Aorta (tissue), 5 donors: ENCODE results near the gene LRIG1. TPM values are rescaled to one million over a fixed set of nuclear protein-coding genes. Genes with fewer than 3 reads are reported as not detected.

Source experiments
- ATAC-seq: fragments of 200-7000 bp; cut with Tn5 transposase; one replicate; pipeline ENCODE4 v1.9.1; 2022; ENCODE audit warnings: moderate library complexity; ENCODE audit not compliant: low FRiP score
- DNase-seq, 2 donors: peaks; one replicate each; pipeline ENCODE4 v3.0.0-alpha.2; 2020
- H3K27ac ChIP-seq, 2 donors: one replicate each; pipeline ENCODE4 v1.5.1; 2013; ENCODE audit warnings: low read length in 2 of 2, mild to moderate bottlenecking in 2 of 2, moderate library complexity in 2 of 2, control low read depth in 1 of 2, inconsistent platforms in 1 of 2, low read depth in 1 of 2
- H3K27me3 ChIP-seq, 2 donors: one replicate each; pipeline ENCODE4 v1.6.1; 2013; ENCODE audit warnings: control low read depth in 1 of 2, low read length in 1 of 2, mild to moderate bottlenecking in 1 of 2, moderate library complexity in 1 of 2; ENCODE audit not compliant: insufficient read depth in 2 of 2, control insufficient read depth in 1 of 2
- H3K36me3 ChIP-seq, 2 donors: one replicate each; pipeline ENCODE4 v1.6.1; 2013; ENCODE audit warnings: control low read depth in 1 of 2, low read length in 1 of 2, mild to moderate bottlenecking in 1 of 2; ENCODE audit not compliant: insufficient read depth in 2 of 2, control insufficient read depth in 1 of 2
- H3K4me1 ChIP-seq, 2 donors: one replicate each; pipeline ENCODE4 v1.6.1; 2013; ENCODE audit warnings: low read length in 2 of 2, control low read depth in 1 of 2, mild to moderate bottlenecking in 1 of 2, moderate library complexity in 1 of 2; ENCODE audit not compliant: insufficient read depth in 2 of 2, control insufficient read depth in 1 of 2
- H3K4me3 ChIP-seq, 2 donors: one replicate each; pipeline ENCODE4 v1.5.1; 2013; ENCODE audit warnings: low read length in 2 of 2, control low read depth in 1 of 2, mild to moderate bottlenecking in 1 of 2
- H3K9me3 ChIP-seq: one replicate; pipeline ENCODE4 v1.6.1; 2013; ENCODE audit warnings: mild to moderate bottlenecking, low read length; ENCODE audit not compliant: control insufficient read depth
- WGBS, 2 donors: extraction: QIAGEN DNeasy Blood & Tissue Kit; methylation state at CpG; one replicate each; pipeline ENCODE4 v1.1.7; 2013; 5-methylcytosine and 5-hydroxymethylcytosine counted together
- intact Hi-C, 2 donors: fragments of 100-400 bp; cut with DNase I; formaldehyde crosslinking; loops; one replicate each; pipeline versions ENCODE4 v1.14.2 to v1.15.0; 2022
- polyA plus RNA-seq, 2 donors: library from polyadenylated mRNA; stranded (reverse); fragments of 200-250 nt; gene quantifications; one replicate each; pipeline ENCODE4 v1.2.3, GENCODE V29; 2013
- total RNA-seq, 2 donors: library from RNA; stranded (reverse); fragmentation: NEBNext Ultra II Directional; extraction: Animal tissue kit (Norgen Biotek cat#: 25700); gene quantifications; one replicate each; pipeline ENCODE4 v1.2.1, GENCODE V29; 2021
- donor health status: healthy with polysubstance abuse.
- donor health status: Bipolar disorder and iron deficiency.
- donor health status: DM: no; HTN: no; CAD: no.
- donor health status: DM: no; HTN: no; CAD: no.
- donor health status: DM: yes; HTN: yes; CAD: no.

The LRIG1 gene
- total and polyA plus RNA-seq, 4 donors: 15.0 to 115 (median 68.9) TPM

GRCh38 chr3:66517241-66517640 is 16.4 kb upstream of the LRIG1 start:
- H3K27ac ChIP-seq: no peak overlapping the region
- no peak overlapping the region for H3K4me3 ChIP-seq
- WGBS, 2 donors: 79 to 81% methylated on average over 2 of the region's 2 CpGs
- intact Hi-C loops: no loop called here
- no peaks in the 10 kb centered on the region for H3K9me3 ChIP-seq
- H3K27me3 ChIP-seq: no peaks in the 10 kb centered on the region
- H3K4me1 ChIP-seq: no peaks in the 10 kb centered on the region
- no peaks in the 10 kb centered on the region for H3K36me3 ChIP-seq
- DNase-seq (no peak), ATAC-seq (no peak)

GRCh38 chr3:66508461-66508860 is 7.6 kb upstream of the LRIG1 start:
- H3K9me3 ChIP-seq: no peaks in the 10 kb centered on the region
- H3K4me3 ChIP-seq: no peak overlapping the region
- no peak overlapping the region for H3K27ac ChIP-seq
- ATAC-seq (no peak), DNase-seq (no peak)
- H3K27me3 ChIP-seq: no peaks in the 10 kb centered on the region
- no peaks in the 10 kb centered on the region for H3K4me1 ChIP-seq
- H3K36me3 ChIP-seq: no peaks in the 10 kb centered on the region
- intact Hi-C loops: loop anchor here (5.0 to 10.0 kb wide), 3 partner anchors 64 to 306 kb away; no protein-coding TSS in a partner anchor
- 82 to 83% methylated on average over 7 of the region's 7 CpGs for WGBS, 2 donors

GRCh38 chr3:66507423-66508260 is 6.8 kb upstream of the LRIG1 start:
- 84 to 89% methylated on average over 8 of the region's 8 CpGs for WGBS, 2 donors
- H3K9me3 ChIP-seq: no peaks in the 10 kb centered on the region
- DNase-seq (no peak), ATAC-seq (no peak)
- H3K36me3 ChIP-seq: no peaks in the 10 kb centered on the region
- no peaks in the 10 kb centered on the region for H3K27me3 ChIP-seq
- no peaks in the 10 kb centered on the region for H3K4me1 ChIP-seq
- H3K4me3 ChIP-seq: no peak overlapping the region
- intact Hi-C loops: loop anchor here (5.0 to 10.0 kb wide), 3 partner anchors 65 to 307 kb away; no protein-coding TSS in a partner anchor
- no peak overlapping the region for H3K27ac ChIP-seq

- H3K27me3 ChIP-seq: no peaks in the 10 kb centered on the region
- H3K4me3 ChIP-seq: no peak overlapping the region
- DNase-seq: no peak
- no peaks in the 10 kb centered on the region for H3K36me3 ChIP-seq
- no peak for ATAC-seq
- no peaks in the 10 kb centered on the region for H3K9me3 ChIP-seq
- intact Hi-C loops: loop anchor here (5.0 to 10.0 kb wide), 3 partner anchors 66 to 309 kb away; no protein-coding TSS in a partner anchor
- WGBS, 2 donors: 97 to 98% methylated on average over 6 of the region's 6 CpGs
- H3K27ac ChIP-seq: no peak overlapping the region
- no peaks in the 10 kb centered on the region for H3K4me1 ChIP-seq
Measured at GRCh38 chr3:66506154-66506553, 5.3 kb upstream of the LRIG1 start.

- intact Hi-C loops: loop anchor here (5.0 to 10.0 kb wide), 4 partner anchors 67 to 312 kb away; no protein-coding TSS in a partner anchor
- H3K4me1 ChIP-seq: no peaks in the 10 kb centered on the region
- H3K27me3 ChIP-seq: no peaks in the 10 kb centered on the region
- H3K36me3 ChIP-seq: no peaks in the 10 kb centered on the region
- H3K4me3 ChIP-seq: no peak overlapping the region
- ATAC-seq: no peak
- no peak overlapping the region for H3K27ac ChIP-seq
- no peak for DNase-seq
- H3K9me3 ChIP-seq: no peaks in the 10 kb centered on the region
- 68 to 74% methylated on average over 7 of the region's 7 CpGs for WGBS, 2 donors
Measured at GRCh38 chr3:66504850-66505641, 4.2 kb upstream of the LRIG1 start.

GRCh38 chr3:66502981-66503380 is 2.2 kb upstream of the LRIG1 start:
- Histone ChIP-seq H3K4me3 (no peak overlapping the region), H3K36me3 (no peaks in the 10 kb centered on the region), H3K27me3 (no peaks in the 10 kb centered on the region), H3K27ac (no peak overlapping the region), H3K4me1 (no peaks in the 10 kb centered on the region), H3K9me3 (no peaks in the 10 kb centered on the region)
- no peak for ATAC-seq
- intact Hi-C loops: loop anchor here (5.0 to 10.0 kb wide), 3 partner anchors 92 to 314 kb away; no protein-coding TSS in a partner anchor
- WGBS, 2 donors: 58 to 68% methylated on average over 2 of the region's 2 CpGs
- DNase-seq: no peak

GRCh38 chr3:66502245-66502874 is 1.5 kb upstream of the LRIG1 start:
- Histone ChIP-seq H3K9me3 (no peaks in the 10 kb centered on the region), H3K36me3 (no peaks in the 10 kb centered on the region), H3K27ac (no peak overlapping the region), H3K27me3 (no peaks in the 10 kb centered on the region), H3K4me1 (no peaks in the 10 kb centered on the region), H3K4me3 (no peak overlapping the region)
- DNase-seq (no peak), ATAC-seq (no peak)
- intact Hi-C loops: loop anchor here (5.0 to 10.0 kb wide), 3 partner anchors 92 to 315 kb away; no protein-coding TSS in a partner anchor
- 79 to 84% methylated on average over 6 of the region's 6 CpGs for WGBS, 2 donors

- Histone ChIP-seq H3K9me3 (no peaks in the 10 kb centered on the region), H3K27ac (no peak overlapping the region), H3K36me3 (no peaks in the 10 kb centered on the region), H3K4me3 (peak overlapping the region; percentile 15 to 37), H3K4me1 (no peaks in the 10 kb centered on the region), H3K27me3 (no peaks in the 10 kb centered on the region)
- 24% methylated on average over 20 of the region's 20 CpGs for WGBS, 2 donors
- ATAC-seq: no peak
- intact Hi-C loops: loop anchor here (2.0 to 10.0 kb wide), 4 partner anchors 93 to 316 kb away; no protein-coding TSS in a partner anchor
- DNase-seq: no peak
Measured at GRCh38 chr3:66501483-66502244, 842 bp upstream of the LRIG1 start.
